A549 (cell line): ENCODE measurements around the gene DSTN. TPM values are rescaled to one million over a fixed set of nuclear protein-coding genes. Genes with fewer than 3 reads are reported as not detected.

Experiments used
- ATAC-seq, 2 experiments: fragments of 200-7000 bp in 1 of 2; fragments of >200 bp in 1 of 2; cut with Nextera tagmentation in 1 of 2; cut with Tn5 transposase in 1 of 2; 3 replicates each; pipeline versions ENCODE4 v1.8.0 to v1.9.1; 2018 to 2020; ENCODE audit warnings: mild to moderate bottlenecking in 1 of 2, moderate library complexity in 1 of 2
- CTCF ChIA-PET: fragments of 300-600 bp; sonication (Branson Sonifier 250); formaldehyde crosslinking; extraction: SDS; loops from one replicate; lab custom pipeline; 2021; ENCODE audit warnings: antibody characterized with exemption, inconsistent platforms; lab: Yijun Ruan, JAX
- POLR2A ChIA-PET: fragments of 350-600 bp; formaldehyde crosslinking; extraction: SDS; loops from one replicate; lab custom pipeline; 2021; ENCODE audit warnings: antibody characterized with exemption, inconsistent platforms; lab: Yijun Ruan, JAX
- DNase-seq, 2 experiments: peaks; one replicate each; pipeline versions ENCODE4 v3.0.0 to v3.0.0-alpha.2; 2011 to 2016; ENCODE audit warnings: low read depth in 1 of 2, low spot score in 1 of 2
- FAIRE-seq: peaks from 2 replicates; lab custom pipeline; 2011; peaks lifted over from hg19 to GRCh38; lab: Jason Lieb, UNC
- H3K27ac ChIP-seq, 2 experiments: fragments of >200 bp; sonication (Bioruptor Twin); formaldehyde crosslinking; 3 replicates each; pipeline ENCODE4 v1.5.1; 2016 to 2017
- H3K4me1 ChIP-seq: fragments of >200 bp; sonication (Bioruptor Twin); formaldehyde crosslinking; 3 replicates; pipeline ENCODE4 v1.6.1; 2016
- H3K4me2 ChIP-seq: fragments of >200 bp; sonication (Bioruptor Twin); formaldehyde crosslinking; 3 replicates; pipeline ENCODE4 v1.6.1; 2016
- H3K4me3 ChIP-seq: fragments of >200 bp; sonication (Bioruptor Twin); formaldehyde crosslinking; 3 replicates; pipeline ENCODE4 v1.5.1; 2016
- H3K9me3 ChIP-seq: fragments of >200 bp; sonication (Bioruptor Twin); formaldehyde crosslinking; 3 replicates; pipeline ENCODE4 v1.6.1; 2016
- ATOH8 ChIP-seq: fragments of 250-450 bp; sonication (Bioruptor Pico); IDR thresholded peaks from 2 replicates; pipeline ENCODE4 v1.5.0; 2020; ENCODE audit warnings: low read depth, mild to moderate bottlenecking, moderate library complexity
- BCL3 ChIP-seq: fragments of >200 bp; sonication (Bioruptor Twin); formaldehyde crosslinking; IDR thresholded peaks from 3 replicates; pipeline ENCODE4 v1.6.1; 2016
- BHLHE40 ChIP-seq: IDR thresholded peaks from 2 replicates; pipeline ENCODE4 v1.6.1; 2012; ENCODE audit warnings: low read depth, low read length, inconsistent platforms
- CTCF ChIP-seq: fragments of >200 bp; sonication (Bioruptor Twin); formaldehyde crosslinking; IDR thresholded peaks from 3 replicates; pipeline ENCODE4 v1.5.1; 2016
- EP300 ChIP-seq, 2 experiments: fragments of >200 bp; sonication (Bioruptor Twin); formaldehyde crosslinking; IDR thresholded peaks; 2 replicates in 1 of 2; 3 replicates in 1 of 2; pipeline ENCODE4 v1.6.1; 2016 to 2017
- HEYL ChIP-seq: fragments of 250-450 bp; sonication (Bioruptor Pico); IDR thresholded peaks from 2 replicates; pipeline ENCODE4 v1.8.0; 2021; ENCODE audit warnings: mild to moderate bottlenecking, moderate library complexity
- HOXA7 ChIP-seq: fragments of 250-450 bp; sonication (Bioruptor Pico); IDR thresholded peaks from 2 replicates; pipeline ENCODE4 v1.5.0; 2020; ENCODE audit warnings: mild to moderate bottlenecking, moderate library complexity
- JUN ChIP-seq, 2 experiments: fragments of >200 bp; sonication (Bioruptor Twin); formaldehyde crosslinking; IDR thresholded peaks; 2 replicates in 1 of 2; 3 replicates in 1 of 2; pipeline ENCODE4 v1.6.1; 2016 to 2017
- KDM1A ChIP-seq: fragments of 200-600 bp; sonication (generic); IDR thresholded peaks from 2 replicates; pipeline ENCODE4 v1.6.1; 2016; ENCODE audit warnings: low read depth, mild to moderate bottlenecking
- KDM5A ChIP-seq: fragments of 200-600 bp; sonication (generic); IDR thresholded peaks from 2 replicates; pipeline ENCODE4 v1.6.1; 2016; ENCODE audit warnings: antibody characterized with exemption, mild to moderate bottlenecking
- MAFK ChIP-seq: fragments of 450-650 bp; IDR thresholded peaks from 2 replicates; pipeline ENCODE4 v1.6.1; 2014; ENCODE audit not compliant: partially characterized antibody
- NFE2L2 ChIP-seq: fragments of 150-350 bp; conservative IDR thresholded peaks from 2 replicates; pipeline ENCODE4 v1.6.1; 2014; ENCODE audit warnings: low read length
- POLR2A ChIP-seq: IDR thresholded peaks from 2 replicates; pipeline ENCODE4 v1.6.1; 2012; ENCODE audit warnings: mild to moderate bottlenecking, low read length
- RFX5 ChIP-seq: fragments of 450-650 bp; IDR thresholded peaks from 2 replicates; pipeline ENCODE4 v1.7.1; 2014; ENCODE audit warnings: antibody characterized with exemption, mild to moderate bottlenecking, moderate library complexity
- RNF2 ChIP-seq: fragments of 200-600 bp; sonication (generic); IDR thresholded peaks from 2 replicates; pipeline ENCODE4 v1.6.1; 2016; ENCODE audit warnings: low read depth, mild to moderate bottlenecking, antibody characterized with exemption, moderate library complexity, borderline replicate concordance
- TP53 ChIP-seq: fragments of 250-450 bp; sonication (Bioruptor Pico); IDR thresholded peaks from 2 replicates; pipeline ENCODE4 v1.5.0; 2021; ENCODE audit warnings: mild to moderate bottlenecking, moderate library complexity
- ZSCAN20 ChIP-seq: fragments of 250-450 bp; sonication (Bioruptor Pico); IDR thresholded peaks from 2 replicates; pipeline ENCODE4 v1.8.0; 2022; ENCODE audit warnings: mild to moderate bottlenecking, moderate library complexity
- WGBS: methylation state at CpG from one replicate; pipeline ENCODE4 v1.1.6; 2017; ENCODE audit errors: missing lambda C conversion rate; 5-methylcytosine and 5-hydroxymethylcytosine counted together
- polyA plus RNA-seq, 4 experiments: library from polyadenylated mRNA; depleted of rRNA in 3 of 4; stranded (reverse); fragments of >200 nt; fragmentation: RNase III in 1 of 4; extraction: RNeasy Plus Mini Kit Qiagen cat#74134 plus additional on column Dnase treatment in 1 of 4; gene quantifications; 2 replicates in 3 of 4; 3 replicates in 1 of 4; pipeline ENCODE4 v1.2.3, GENCODE V29; 2011 to 2017

DSTN gene
- polyA plus RNA-seq, 2 of the 4 experiments (the other 2 are of a cell fraction), result 544 to 1,131 TPM

- no peak for TF ChIP-seq BCL3
- TF ChIP-seq KDM5A, result no peak
- TF ChIP-seq CTCF, result no peak
- no peak for TF ChIP-seq NFE2L2
- no peak for TF ChIP-seq ATOH8
- no peak for TF ChIP-seq BHLHE40
- no peak for TF ChIP-seq JUN (IDR thresholded peaks at IDR 0.05)
- TF ChIP-seq ZSCAN20 (CRISPR knock-in tag), result no peak
- TF ChIP-seq, all 56 proteins: peak for 0
- Histone ChIP-seq H3K27ac (no peak overlapping the region), H3K4me1 (peaks cover 13% of the 10 kb centered on the region), H3K4me3 (no peak overlapping the region), H3K4me2 (no peak overlapping the region), H3K9me3 (no peaks in the 10 kb centered on the region)
- FAIRE-seq (no peak), ATAC-seq (no peak), DNase-seq (no peak)
- ChIA-PET POLR2A (no interaction called here), CTCF (interaction anchor here (1.0 to 5.0 kb wide), 14 partner anchors 9 to 293 kb away, joined by 3 to 36 read pairs (median 4); no protein-coding TSS in a partner anchor)
- 84% methylated on average over 14 of the region's 14 CpGs for whole genome bisulfite sequencing
Observed at GRCh38 chr20:17646209-17646960, 76.5 kb downstream of the DSTN start.

DNA sequence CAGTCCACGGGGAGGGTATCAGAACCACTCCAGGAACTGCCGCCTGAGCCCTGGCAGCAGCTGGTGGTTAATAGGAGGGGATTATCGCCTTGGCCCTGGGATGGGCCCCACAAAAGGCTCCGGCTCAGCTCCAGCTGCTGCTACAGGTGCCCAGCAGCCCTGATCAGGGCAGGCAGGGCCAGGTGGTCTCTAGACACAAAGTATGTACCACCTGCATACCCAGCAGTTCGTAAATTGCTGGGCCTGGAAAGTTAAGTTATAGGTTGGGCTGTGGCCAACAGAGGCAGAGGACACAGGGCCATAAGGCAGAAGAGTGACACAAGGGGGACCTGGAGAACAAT is 77.1 kb downstream of the DSTN start:
- no peak for ATAC-seq
- no peak overlapping the region for H3K4me2 ChIP-seq
- ChIA-PET CTCF (interaction anchor here (1.0 to 5.0 kb wide), 8 partner anchors 19 to 292 kb away, joined by 3 to 36 read pairs (median 7); no protein-coding TSS in a partner anchor), POLR2A (no interaction called here)
- no peak for DNase-seq
- TF ChIP-seq KDM1A, result no peak
- TF ChIP-seq BHLHE40, result no peak
- TF ChIP-seq HOXA7, result no peak
- TF ChIP-seq CTCF, result no peak
- no peak for TF ChIP-seq POLR2A
- TF ChIP-seq MAFK, result no peak
- no peak for TF ChIP-seq RNF2
- no peak for TF ChIP-seq HEYL (CRISPR knock-in tag)
- TF ChIP-seq TP53 (CRISPR knock-in tag), result no peak
- TF ChIP-seq EP300 (IDR thresholded peaks at IDR 0.05), result no peak
- no peak for TF ChIP-seq RFX5
- H3K9me3 ChIP-seq, result no peaks in the 10 kb centered on the region
- 76% methylated on average over 5 of the region's 5 CpGs for WGBS
- FAIRE-seq, result no peak
- no peak overlapping the region for H3K27ac ChIP-seq
- no peak overlapping the region for H3K4me3 ChIP-seq
- peaks cover 18% of the 10 kb centered on the region for H3K4me1 ChIP-seq
